ENCODE measurements around the gene SRMS.

GRCh38 chr20:63532449-63532971 lies 15.0 kb downstream of the SRMS start:
- TF ChIP-seq EZH2phosphoT487 (IDR thresholded peaks at IDR 0.05; ENCODE audit: borderline replicate concordance, low read depth, low read length) (no peak), CTCF (conservative IDR thresholded peaks at IDR 0.05; ENCODE audit: low read length) (no peak)

All from OCI-LY7 (cell line).